22Rv1 (cell line): ENCODE measurements around the gene IFT81.

ENCODE experiments used
- ZFX ChIP-seq: fragments of 450-650 bp; IDR thresholded peaks from 2 replicates; pipeline ENCODE4 v1.6.1; 2017; ENCODE audit warnings: antibody characterized with exemption, borderline replicate concordance
- TF ChIP-seq, protein P1 (sequence below): fragments of 450-650 bp; IDR thresholded peaks from 2 replicates; pipeline ENCODE4 v1.5.1; 2017; ENCODE audit warnings: mild to moderate bottlenecking

DNA sequence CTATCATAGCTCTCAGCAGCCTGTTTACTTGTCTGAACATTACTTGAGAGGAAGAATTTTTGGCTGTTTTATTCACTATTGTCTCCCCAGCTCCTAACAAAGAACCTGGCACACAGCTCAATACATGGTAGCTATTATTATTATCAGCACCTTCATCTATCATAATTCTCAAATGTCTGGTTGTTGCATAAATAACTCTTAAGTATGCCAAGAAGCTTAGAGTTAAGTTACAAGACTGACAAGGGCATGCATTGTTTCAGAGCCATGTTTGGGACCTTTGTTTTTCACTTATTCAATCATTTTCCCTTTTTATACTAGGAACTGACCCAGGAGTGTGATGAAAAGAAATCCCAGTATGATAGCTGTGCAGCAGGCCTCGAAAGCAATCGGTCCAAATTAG lies 79.4 kb downstream of the IFT81 start:
- TF ChIP-seq, protein P1, sequence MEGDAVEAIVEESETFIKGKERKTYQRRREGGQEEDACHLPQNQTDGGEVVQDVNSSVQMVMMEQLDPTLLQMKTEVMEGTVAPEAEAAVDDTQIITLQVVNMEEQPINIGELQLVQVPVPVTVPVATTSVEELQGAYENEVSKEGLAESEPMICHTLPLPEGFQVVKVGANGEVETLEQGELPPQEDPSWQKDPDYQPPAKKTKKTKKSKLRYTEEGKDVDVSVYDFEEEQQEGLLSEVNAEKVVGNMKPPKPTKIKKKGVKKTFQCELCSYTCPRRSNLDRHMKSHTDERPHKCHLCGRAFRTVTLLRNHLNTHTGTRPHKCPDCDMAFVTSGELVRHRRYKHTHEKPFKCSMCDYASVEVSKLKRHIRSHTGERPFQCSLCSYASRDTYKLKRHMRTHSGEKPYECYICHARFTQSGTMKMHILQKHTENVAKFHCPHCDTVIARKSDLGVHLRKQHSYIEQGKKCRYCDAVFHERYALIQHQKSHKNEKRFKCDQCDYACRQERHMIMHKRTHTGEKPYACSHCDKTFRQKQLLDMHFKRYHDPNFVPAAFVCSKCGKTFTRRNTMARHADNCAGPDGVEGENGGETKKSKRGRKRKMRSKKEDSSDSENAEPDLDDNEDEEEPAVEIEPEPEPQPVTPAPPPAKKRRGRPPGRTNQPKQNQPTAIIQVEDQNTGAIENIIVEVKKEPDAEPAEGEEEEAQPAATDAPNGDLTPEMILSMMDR = no peak
- TF ChIP-seq ZFX = no peak
